HG03558 (cell line): Measurements from ENCODE around the gene ATP9B.
A peak's percentile ranks its signal among the peaks of the same experiment; 100 is the strongest.

Source experiments
- ATAC-seq: cut with Tn5 transposase; IDR thresholded peaks from one replicate; pipeline ENCODE4 v1.9.1; 2021; ENCODE audit warnings: moderate number of reproducible peaks; ENCODE audit not compliant: unreplicated experiment; ENCODE audit errors: extremely low read depth

ATP9B gene

GRCh38 chr18:79420033-79420745 lies 351.0 kb downstream of the ATP9B start:
- no peak for ATAC-seq

- ATAC-seq = no peak
Observed at GRCh38 chr18:79421275-79421857, 352.2 kb downstream of the ATP9B start.

GRCh38 chr18:79422022-79422782 lies 353.0 kb downstream of the ATP9B start:
- peak; percentile 77 for ATAC-seq

GRCh38 chr18:79422783-79423165 lies 353.6 kb downstream of the ATP9B start:
- ATAC-seq = no peak

GRCh38 chr18:79423211-79424007 lies 354.2 kb downstream of the ATP9B start:
- ATAC-seq = no peak

- no peak for ATAC-seq
Observed at GRCh38 chr18:79424008-79424565, 354.9 kb downstream of the ATP9B start.

- ATAC-seq = no peak
Observed at GRCh38 chr18:79424880-79425568, 355.8 kb downstream of the ATP9B start.

- no peak for ATAC-seq
Observed at GRCh38 chr18:79425569-79425886, 356.3 kb downstream of the ATP9B start.

GRCh38 chr18:79426376-79427300 lies 357.4 kb downstream of the ATP9B start:
- ATAC-seq = no peak

GRCh38 chr18:79427368-79428225 lies 358.4 kb downstream of the ATP9B start:
- ATAC-seq = no peak
